ENCODE results near the gene TNFSF15.

TNFSF15 gene

GRCh38 chr9:114789006-114789405 is 16.8 kb downstream of the TNFSF15 start:
- Mint-ChIP-seq H3K4me3 (no peak overlapping the region), H3K4me1 (peaks cover 15% of the 10 kb centered on the region), H3K9me3 (no peaks in the 10 kb centered on the region), H3K27ac (no peak overlapping the region), H3K27me3 (no peaks in the 10 kb centered on the region), H3K36me3 (no peaks in the 10 kb centered on the region)
- ATAC-seq (ENCODE audit: low read depth) = no peak
- no peak for DNase-seq (ENCODE audit: low spot score in 2 of 2)

GRCh38 chr9:114787781-114788498 is 17.9 kb downstream of the TNFSF15 start:
- Mint-ChIP-seq H3K27me3 (no peaks in the 10 kb centered on the region), H3K4me1 (peaks cover 18% of the 10 kb centered on the region)

GRCh38 chr9:114787214-114787613 is 18.6 kb downstream of the TNFSF15 start:
- DNase-seq (ENCODE audit: low spot score in 2 of 2) (no peak), ATAC-seq (ENCODE audit: low read depth) (no peak)
- no peak overlapping the region for H3K27ac Mint-ChIP-seq
- no peaks in the 10 kb centered on the region for H3K27me3 Mint-ChIP-seq
- H3K9me3 Mint-ChIP-seq = no peaks in the 10 kb centered on the region
- peaks cover 18% of the 10 kb centered on the region for H3K4me1 Mint-ChIP-seq
- no peak overlapping the region for H3K4me3 Mint-ChIP-seq
- H3K36me3 Mint-ChIP-seq = no peaks in the 10 kb centered on the region

More at GRCh38 chr9:114787781-114788498, 17.9 kb downstream of the TNFSF15 start:
- H3K27ac Mint-ChIP-seq = no peak overlapping the region
- no peaks in the 10 kb centered on the region for H3K36me3 Mint-ChIP-seq
- no peaks in the 10 kb centered on the region for H3K9me3 Mint-ChIP-seq
- ATAC-seq (ENCODE audit: low read depth) = no peak
- no peak for DNase-seq (ENCODE audit: low spot score in 2 of 2)
- no peak overlapping the region for H3K4me3 Mint-ChIP-seq

- no peak overlapping the region for H3K27ac Mint-ChIP-seq
- H3K9me3 Mint-ChIP-seq = no peaks in the 10 kb centered on the region
- peaks cover 5% of the 10 kb centered on the region for H3K36me3 Mint-ChIP-seq
- no peak for ATAC-seq (ENCODE audit: low read depth)
- peaks cover 21% of the 10 kb centered on the region for H3K4me1 Mint-ChIP-seq
- DNase-seq (ENCODE audit: low spot score in 2 of 2) = no peak
- peak overlapping the region; percentile 38 for H3K4me3 Mint-ChIP-seq
- H3K27me3 Mint-ChIP-seq = peaks cover 4% of the 10 kb centered on the region
Measured at GRCh38 chr9:114785866-114786650, 19.8 kb downstream of the TNFSF15 start.

GRCh38 chr9:114784721-114785279 is 21.0 kb downstream of the TNFSF15 start:
- H3K9me3 Mint-ChIP-seq = no peaks in the 10 kb centered on the region
- H3K27me3 Mint-ChIP-seq = peaks cover 4% of the 10 kb centered on the region
- ATAC-seq (ENCODE audit: low read depth) = peak; percentile 93
- peak overlapping the region; percentile 44 for H3K4me3 Mint-ChIP-seq
- H3K27ac Mint-ChIP-seq = no peak overlapping the region
- H3K4me1 Mint-ChIP-seq = peaks cover 21% of the 10 kb centered on the region
- no peak for DNase-seq (ENCODE audit: low spot score in 2 of 2)
- peaks cover 5% of the 10 kb centered on the region for H3K36me3 Mint-ChIP-seq

- no peak overlapping the region for H3K4me3 Mint-ChIP-seq
- no peak overlapping the region for H3K27ac Mint-ChIP-seq
- peaks cover 5% of the 10 kb centered on the region for H3K36me3 Mint-ChIP-seq
- H3K9me3 Mint-ChIP-seq = no peaks in the 10 kb centered on the region
- DNase-seq (ENCODE audit: low spot score in 2 of 2) = no peak
- peaks cover 14% of the 10 kb centered on the region for H3K27me3 Mint-ChIP-seq
- no peak for ATAC-seq (ENCODE audit: low read depth)
- peaks cover 27% of the 10 kb centered on the region for H3K4me1 Mint-ChIP-seq
Measured at GRCh38 chr9:114782586-114782985, 23.3 kb downstream of the TNFSF15 start.

GRCh38 chr9:114779352-114779845 is 26.4 kb downstream of the TNFSF15 start:
- DNase-seq (ENCODE audit: low spot score in 2 of 2) (no peak), ATAC-seq (ENCODE audit: low read depth) (no peak)
- H3K4me1 Mint-ChIP-seq = peaks cover 21% of the 10 kb centered on the region
- no peaks in the 10 kb centered on the region for H3K9me3 Mint-ChIP-seq
- H3K36me3 Mint-ChIP-seq = peaks cover 5% of the 10 kb centered on the region
- H3K4me3 Mint-ChIP-seq = no peak overlapping the region
- H3K27ac Mint-ChIP-seq = no peak overlapping the region
- peaks cover 15% of the 10 kb centered on the region for H3K27me3 Mint-ChIP-seq

- no peak for ATAC-seq (ENCODE audit: low read depth)
- no peak overlapping the region for H3K4me3 Mint-ChIP-seq
- peaks cover 5% of the 10 kb centered on the region for H3K36me3 Mint-ChIP-seq
- DNase-seq (ENCODE audit: low spot score in 2 of 2) = no peak
- H3K27ac Mint-ChIP-seq = no peak overlapping the region
- peaks cover 21% of the 10 kb centered on the region for H3K4me1 Mint-ChIP-seq
- H3K9me3 Mint-ChIP-seq = no peaks in the 10 kb centered on the region
- peaks cover 15% of the 10 kb centered on the region for H3K27me3 Mint-ChIP-seq
Measured at GRCh38 chr9:114777821-114778609, 27.8 kb downstream of the TNFSF15 start.

GRCh38 chr9:114776683-114777399 is 29.0 kb downstream of the TNFSF15 start:
- peaks cover 15% of the 10 kb centered on the region for H3K27me3 Mint-ChIP-seq
- no peaks in the 10 kb centered on the region for H3K9me3 Mint-ChIP-seq
- no peak for ATAC-seq (ENCODE audit: low read depth)
- peaks cover 21% of the 10 kb centered on the region for H3K4me1 Mint-ChIP-seq
- H3K4me3 Mint-ChIP-seq = no peak overlapping the region
- no peak overlapping the region for H3K27ac Mint-ChIP-seq
- H3K36me3 Mint-ChIP-seq = peaks cover 5% of the 10 kb centered on the region
- no peak for DNase-seq (ENCODE audit: low spot score in 2 of 2)

GRCh38 chr9:114775981-114776380 is 29.9 kb downstream of the TNFSF15 start:
- DNase-seq (ENCODE audit: low spot score in 2 of 2) (no peak), ATAC-seq (ENCODE audit: low read depth) (no peak)
- Mint-ChIP-seq H3K36me3 (no peaks in the 10 kb centered on the region), H3K27me3 (peaks cover 11% of the 10 kb centered on the region), H3K27ac (no peak overlapping the region), H3K4me1 (peaks cover 18% of the 10 kb centered on the region), H3K4me3 (no peak overlapping the region), H3K9me3 (no peaks in the 10 kb centered on the region)

GRCh38 chr9:114775121-114775520 is 30.7 kb downstream of the TNFSF15 start:
- peaks cover 11% of the 10 kb centered on the region for H3K27me3 Mint-ChIP-seq

GRCh38 chr9:114774524-114774923 is 31.3 kb downstream of the TNFSF15 start:
- peak overlapping the region; percentile 18 for H3K4me3 Mint-ChIP-seq
- H3K9me3 Mint-ChIP-seq = no peaks in the 10 kb centered on the region
- H3K27ac Mint-ChIP-seq = no peak overlapping the region
- ATAC-seq (ENCODE audit: low read depth) (peak; percentile 93), DNase-seq (ENCODE audit: low spot score in 2 of 2) (no peak)
- peaks cover 11% of the 10 kb centered on the region for H3K27me3 Mint-ChIP-seq
- peaks cover 22% of the 10 kb centered on the region for H3K4me1 Mint-ChIP-seq
- H3K36me3 Mint-ChIP-seq = no peaks in the 10 kb centered on the region

More at GRCh38 chr9:114775121-114775520, 30.7 kb downstream of the TNFSF15 start:
- DNase-seq (ENCODE audit: low spot score in 2 of 2) (no peak), ATAC-seq (ENCODE audit: low read depth) (no peak)
- no peaks in the 10 kb centered on the region for H3K36me3 Mint-ChIP-seq
- peaks cover 22% of the 10 kb centered on the region for H3K4me1 Mint-ChIP-seq
- no peaks in the 10 kb centered on the region for H3K9me3 Mint-ChIP-seq
- no peak overlapping the region for H3K27ac Mint-ChIP-seq
- H3K4me3 Mint-ChIP-seq = no peak overlapping the region

- Mint-ChIP-seq H3K4me3 (no peak overlapping the region), H3K9me3 (no peaks in the 10 kb centered on the region), H3K36me3 (no peaks in the 10 kb centered on the region), H3K27me3 (no peaks in the 10 kb centered on the region), H3K27ac (no peak overlapping the region), H3K4me1 (peaks cover 16% of the 10 kb centered on the region)
- ATAC-seq (ENCODE audit: low read depth) (no peak), DNase-seq (ENCODE audit: low spot score in 2 of 2) (no peak)
Measured at GRCh38 chr9:114771889-114772288, 34.0 kb downstream of the TNFSF15 start.
